Measurements from ENCODE around the gene TSC2. TPM values are rescaled to one million over a fixed set of nuclear protein-coding genes. Genes with fewer than 3 reads are reported as not detected.
"Not testable (repeated sequence)": the region's sequence is repeated elsewhere in the genome, so short reads cannot be mapped to it uniquely, and the experiment has no call there.

Gene TSC2
- total RNA-seq, 6 donors from 2014 or later, result 47.3 to 296 (median 118) TPM

GRCh38 chr16:2031081-2031577, 16.7 kb upstream of the TSC2 start:
- H3K4me1 ChIP-seq, result peaks cover 55 to 74% (median 57%) of the 10 kb centered on the region in 4 donors
- H3K27ac ChIP-seq, result peak overlapping the region; percentile 88 to 97 (median 95)
- H3K9me3 ChIP-seq, result no peaks in the 10 kb centered on the region
- 38 to 54% methylated on average over 6 to 7 of the region's 11 CpGs for WGBS, 2 donors
- ATAC-seq (ENCODE audit: low FRiP score in 2 of 2) (no peak), DNase-seq (peak; percentile 48 to 82)
- TF ChIP-seq EP300 (IDR thresholded peaks at IDR 0.05) (peak in 2 of 4 donors; percentile 49 to 61), POLR2AphosphoS5 (IDR thresholded peaks at IDR 0.05) (peak; percentile 10 to 73), POLR2A (IDR thresholded peaks at IDR 0.05) (peak in 1 of 4 donors; percentile 14)
- TF ChIP-seq, protein P1, sequence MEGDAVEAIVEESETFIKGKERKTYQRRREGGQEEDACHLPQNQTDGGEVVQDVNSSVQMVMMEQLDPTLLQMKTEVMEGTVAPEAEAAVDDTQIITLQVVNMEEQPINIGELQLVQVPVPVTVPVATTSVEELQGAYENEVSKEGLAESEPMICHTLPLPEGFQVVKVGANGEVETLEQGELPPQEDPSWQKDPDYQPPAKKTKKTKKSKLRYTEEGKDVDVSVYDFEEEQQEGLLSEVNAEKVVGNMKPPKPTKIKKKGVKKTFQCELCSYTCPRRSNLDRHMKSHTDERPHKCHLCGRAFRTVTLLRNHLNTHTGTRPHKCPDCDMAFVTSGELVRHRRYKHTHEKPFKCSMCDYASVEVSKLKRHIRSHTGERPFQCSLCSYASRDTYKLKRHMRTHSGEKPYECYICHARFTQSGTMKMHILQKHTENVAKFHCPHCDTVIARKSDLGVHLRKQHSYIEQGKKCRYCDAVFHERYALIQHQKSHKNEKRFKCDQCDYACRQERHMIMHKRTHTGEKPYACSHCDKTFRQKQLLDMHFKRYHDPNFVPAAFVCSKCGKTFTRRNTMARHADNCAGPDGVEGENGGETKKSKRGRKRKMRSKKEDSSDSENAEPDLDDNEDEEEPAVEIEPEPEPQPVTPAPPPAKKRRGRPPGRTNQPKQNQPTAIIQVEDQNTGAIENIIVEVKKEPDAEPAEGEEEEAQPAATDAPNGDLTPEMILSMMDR (IDR thresholded peaks at IDR 0.05), result no peak
- peaks cover 0 to 31% (median 2%) of the 10 kb centered on the region in 4 donors for H3K36me3 ChIP-seq
- peak overlapping the region in 3 of 4 donors; percentile 83 to 97 (median 93) for H3K4me3 ChIP-seq
- no peaks in the 10 kb centered on the region for H3K27me3 ChIP-seq

DNA sequence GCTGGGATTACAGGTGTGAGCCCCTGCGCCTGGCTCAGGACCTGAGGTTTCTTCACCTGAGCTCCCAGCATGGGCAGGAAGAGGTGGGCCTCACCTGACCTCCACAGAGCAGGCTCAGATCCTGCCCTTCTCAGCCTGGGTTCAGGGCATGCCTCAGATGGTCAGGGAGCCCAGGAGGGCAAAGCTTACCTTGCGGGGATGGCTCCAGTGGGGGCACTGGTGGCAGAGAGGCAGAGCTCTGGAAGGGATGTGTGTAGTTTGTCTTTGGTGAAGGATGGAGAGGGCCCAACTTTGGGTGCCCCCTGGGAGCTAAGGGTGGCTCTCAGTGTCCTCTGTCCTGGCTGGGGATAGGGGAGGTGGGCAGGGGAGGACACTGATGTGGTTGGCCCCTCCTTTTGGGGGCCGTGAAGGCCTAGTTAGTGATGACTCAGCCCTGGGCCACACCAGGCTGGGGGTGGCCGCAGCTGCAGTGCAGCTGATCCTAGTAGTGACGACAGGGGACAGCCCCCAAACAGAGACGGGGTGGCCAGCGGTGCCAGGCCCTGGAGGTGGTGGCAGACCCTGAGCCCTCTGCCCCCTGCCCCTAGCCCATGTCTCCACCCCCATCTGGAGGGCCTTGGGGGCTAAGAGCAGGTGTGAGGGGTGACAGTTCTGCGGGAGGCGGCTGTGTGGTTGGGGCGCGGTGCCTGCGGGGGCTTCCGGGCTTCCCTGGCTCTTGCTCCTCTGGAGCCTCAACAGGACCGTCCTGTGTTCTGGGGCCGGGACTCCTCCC, 15.3 kb upstream of the TSC2 start:
- H3K4me3 ChIP-seq, result peak overlapping the region; percentile 18 to 83 (median 54)
- no peaks in the 10 kb centered on the region for H3K27me3 ChIP-seq
- TF ChIP-seq, protein P1 (IDR thresholded peaks at IDR 0.05), result no peak
- TF ChIP-seq POLR2A (IDR thresholded peaks at IDR 0.05), result no peak
- TF ChIP-seq POLR2AphosphoS5 (IDR thresholded peaks at IDR 0.05), result peak in 1 of 2 donors; percentile 1
- TF ChIP-seq EP300 (IDR thresholded peaks at IDR 0.05), result no peak
- no peaks in the 10 kb centered on the region for H3K9me3 ChIP-seq
- 53 to 55% methylated on average over 4 to 12 of the region's 15 CpGs for WGBS, 2 donors
- peaks cover 0 to 44% (median 7%) of the 10 kb centered on the region in 4 donors for H3K36me3 ChIP-seq
- H3K27ac ChIP-seq, result peak overlapping the region; percentile 88 to 97 (median 95)
- ATAC-seq (ENCODE audit: low FRiP score in 2 of 2) (peak; percentile 13 to 39), DNase-seq (no peak)
- H3K4me1 ChIP-seq, result peaks cover 63 to 76% (median 66%) of the 10 kb centered on the region in 4 donors

GRCh38 chr16:2033057-2033908, 14.5 kb upstream of the TSC2 start:
- Histone ChIP-seq H3K9me3 (no peaks in the 10 kb centered on the region), H3K27me3 (no peaks in the 10 kb centered on the region), H3K4me1 (peaks cover 63 to 77% (median 72%) of the 10 kb centered on the region in 4 donors), H3K36me3 (peaks cover 0 to 52% (median 11%) of the 10 kb centered on the region in 4 donors), H3K4me3 (peak overlapping the region; percentile 39 to 83 (median 54)), H3K27ac (peak overlapping the region; percentile 88 to 97 (median 95))
- 14 to 22% methylated on average over 22 to 31 of the region's 37 CpGs for WGBS, 2 donors
- peak; percentile 44 to 90 for DNase-seq
- peak; percentile 61 to 71 for ATAC-seq (ENCODE audit: low FRiP score in 2 of 2)
- TF ChIP-seq EP300 (IDR thresholded peaks at IDR 0.05) (peak in 2 of 4 donors; percentile 37 to 54), POLR2A (IDR thresholded peaks at IDR 0.05) (peak in 1 of 4 donors; percentile 39), POLR2AphosphoS5 (IDR thresholded peaks at IDR 0.05) (peak; percentile 61 to 85)
- TF ChIP-seq, protein P1 (IDR thresholded peaks at IDR 0.05), result no peak

GRCh38 chr16:2033909-2034695, 13.7 kb upstream of the TSC2 start:
- not testable (repeated sequence) for ATAC-seq (ENCODE audit: low FRiP score in 2 of 2); H3K9me3 ChIP-seq; H3K27me3 ChIP-seq
- H3K4me1 ChIP-seq, result peaks cover 69 to 77% (median 72%) of the 10 kb centered on the region in 4 donors
- H3K27ac ChIP-seq, result peak overlapping the region; percentile 88 to 97 (median 95)
- peak in 1 of 2 donors; percentile 81 for DNase-seq
- 21 to 36% methylated on average over 7 to 11 of the region's 32 CpGs for WGBS, 2 donors
- H3K4me3 ChIP-seq, result peak overlapping the region; percentile 39 to 83 (median 54)
- H3K36me3 ChIP-seq, result peaks cover 0 to 60% (median 15%) of the 10 kb centered on the region in 4 donors

Data from upper lobe of left lung (tissue), 6 donors.